ENCODE data around the gene SDK1.

The SDK1 gene

GRCh38 chr7:3897430-3898372 is 596.6 kb downstream of the SDK1 start:
- Histone ChIP-seq H3K27ac (ENCODE audit: low read depth, low read length) (no peak overlapping the region), H3K4me3 (ENCODE audit: low read depth in 1 of 5, low read length in 5 of 5) (no peak overlapping the region), H3K36me3 (ENCODE audit: control insufficient read depth in 5 of 5, insufficient read depth in 5 of 5, low read length in 5 of 5) (no peaks in the 10 kb centered on the region), H3K4me1 (ENCODE audit: control insufficient read depth in 5 of 5, insufficient read depth in 5 of 5, low read length in 5 of 5) (peaks cover 3 to 21% (median 7%) of the 10 kb centered on the region in 5 donors), H3K27me3 (ENCODE audit: control insufficient read depth in 5 of 5, insufficient read depth in 4 of 5, low read length in 5 of 5) (no peaks in the 10 kb centered on the region), H3K9ac (ENCODE audit: low read length in 5 of 5) (no peak overlapping the region), H3K9me3 (ENCODE audit: control insufficient read depth in 5 of 5, low read length in 5 of 5) (no peaks in the 10 kb centered on the region)

- no peaks in the 10 kb centered on the region for H3K27me3 ChIP-seq (ENCODE audit: control insufficient read depth in 5 of 5, insufficient read depth in 4 of 5, low read length in 5 of 5)
- no peak overlapping the region for H3K4me3 ChIP-seq (ENCODE audit: low read depth in 1 of 5, low read length in 5 of 5)
- H3K9me3 ChIP-seq (ENCODE audit: control insufficient read depth in 5 of 5, low read length in 5 of 5) = no peaks in the 10 kb centered on the region
- no peak overlapping the region for H3K9ac ChIP-seq (ENCODE audit: low read length in 5 of 5)
- peaks cover 3 to 18% (median 7%) of the 10 kb centered on the region in 5 donors for H3K4me1 ChIP-seq (ENCODE audit: control insufficient read depth in 5 of 5, insufficient read depth in 5 of 5, low read length in 5 of 5)
- H3K27ac ChIP-seq (ENCODE audit: low read depth, low read length) = no peak overlapping the region
- H3K36me3 ChIP-seq (ENCODE audit: control insufficient read depth in 5 of 5, insufficient read depth in 5 of 5, low read length in 5 of 5) = no peaks in the 10 kb centered on the region
These were observed 598.5 kb downstream of the SDK1 start for GRCh38 chr7:3899559-3899991.

- no peaks in the 10 kb centered on the region for H3K36me3 ChIP-seq (ENCODE audit: control insufficient read depth in 5 of 5, insufficient read depth in 5 of 5, low read length in 5 of 5)
- no peak overlapping the region for H3K27ac ChIP-seq (ENCODE audit: low read depth, low read length)
These were observed 607.1 kb downstream of the SDK1 start for GRCh38 chr7:3908153-3908552.

GRCh38 chr7:3909128-3909527 is 608.1 kb downstream of the SDK1 start:
- Histone ChIP-seq H3K9me3 (ENCODE audit: control insufficient read depth in 5 of 5, low read length in 5 of 5) (no peaks in the 10 kb centered on the region), H3K36me3 (ENCODE audit: control insufficient read depth in 5 of 5, insufficient read depth in 5 of 5, low read length in 5 of 5) (no peaks in the 10 kb centered on the region), H3K27ac (ENCODE audit: low read depth, low read length) (no peak overlapping the region), H3K4me1 (ENCODE audit: control insufficient read depth in 5 of 5, insufficient read depth in 5 of 5, low read length in 5 of 5) (peaks cover 0 to 18% (median 4%) of the 10 kb centered on the region in 5 donors), H3K27me3 (ENCODE audit: control insufficient read depth in 5 of 5, insufficient read depth in 4 of 5, low read length in 5 of 5) (peaks cover 0 to 2% (median 0%) of the 10 kb centered on the region in 5 donors), H3K4me3 (ENCODE audit: low read depth in 1 of 5, low read length in 5 of 5) (no peak overlapping the region), H3K9ac (ENCODE audit: low read length in 5 of 5) (no peak overlapping the region)

More at GRCh38 chr7:3908153-3908552, 607.1 kb downstream of the SDK1 start:
- H3K4me1 ChIP-seq (ENCODE audit: control insufficient read depth in 5 of 5, insufficient read depth in 5 of 5, low read length in 5 of 5) = peaks cover 0 to 13% (median 1%) of the 10 kb centered on the region in 5 donors
- no peaks in the 10 kb centered on the region for H3K9me3 ChIP-seq (ENCODE audit: control insufficient read depth in 5 of 5, low read length in 5 of 5)
- H3K9ac ChIP-seq (ENCODE audit: low read length in 5 of 5) = no peak overlapping the region
- peaks cover 0 to 2% (median 0%) of the 10 kb centered on the region in 5 donors for H3K27me3 ChIP-seq (ENCODE audit: control insufficient read depth in 5 of 5, insufficient read depth in 4 of 5, low read length in 5 of 5)
- H3K4me3 ChIP-seq (ENCODE audit: low read depth in 1 of 5, low read length in 5 of 5) = no peak overlapping the region

- Histone ChIP-seq H3K36me3 (ENCODE audit: control insufficient read depth in 5 of 5, insufficient read depth in 5 of 5, low read length in 5 of 5) (no peaks in the 10 kb centered on the region), H3K4me3 (ENCODE audit: low read depth in 1 of 5, low read length in 5 of 5) (no peak overlapping the region), H3K9me3 (ENCODE audit: control insufficient read depth in 5 of 5, low read length in 5 of 5) (no peaks in the 10 kb centered on the region), H3K4me1 (ENCODE audit: control insufficient read depth in 5 of 5, insufficient read depth in 5 of 5, low read length in 5 of 5) (peaks cover 0 to 23% (median 8%) of the 10 kb centered on the region in 5 donors), H3K27ac (ENCODE audit: low read depth, low read length) (no peak overlapping the region), H3K9ac (ENCODE audit: low read length in 5 of 5) (no peak overlapping the region), H3K27me3 (ENCODE audit: control insufficient read depth in 5 of 5, insufficient read depth in 4 of 5, low read length in 5 of 5) (peaks cover 0 to 2% (median 0%) of the 10 kb centered on the region in 5 donors)
These were observed 609.0 kb downstream of the SDK1 start for GRCh38 chr7:3910054-3910453.

- no peak overlapping the region for H3K27ac ChIP-seq (ENCODE audit: low read depth, low read length)
These were observed 610.6 kb downstream of the SDK1 start for GRCh38 chr7:3911685-3912084.

GRCh38 chr7:3912291-3912690 is 611.2 kb downstream of the SDK1 start:
- H3K4me3 ChIP-seq (ENCODE audit: low read depth in 1 of 5, low read length in 5 of 5) = no peak overlapping the region
- peaks cover 0 to 2% (median 0%) of the 10 kb centered on the region in 5 donors for H3K27me3 ChIP-seq (ENCODE audit: control insufficient read depth in 5 of 5, insufficient read depth in 4 of 5, low read length in 5 of 5)
- H3K9me3 ChIP-seq (ENCODE audit: control insufficient read depth in 5 of 5, low read length in 5 of 5) = no peaks in the 10 kb centered on the region
- no peaks in the 10 kb centered on the region for H3K36me3 ChIP-seq (ENCODE audit: control insufficient read depth in 5 of 5, insufficient read depth in 5 of 5, low read length in 5 of 5)
- peaks cover 2 to 23% (median 8%) of the 10 kb centered on the region in 5 donors for H3K4me1 ChIP-seq (ENCODE audit: control insufficient read depth in 5 of 5, insufficient read depth in 5 of 5, low read length in 5 of 5)
- no peak overlapping the region for H3K27ac ChIP-seq (ENCODE audit: low read depth, low read length)
- H3K9ac ChIP-seq (ENCODE audit: low read length in 5 of 5) = no peak overlapping the region

More at GRCh38 chr7:3911685-3912084, 610.6 kb downstream of the SDK1 start:
- Histone ChIP-seq H3K9me3 (ENCODE audit: control insufficient read depth in 5 of 5, low read length in 5 of 5) (no peaks in the 10 kb centered on the region), H3K27me3 (ENCODE audit: control insufficient read depth in 5 of 5, insufficient read depth in 4 of 5, low read length in 5 of 5) (peaks cover 0 to 2% (median 0%) of the 10 kb centered on the region in 5 donors), H3K4me1 (ENCODE audit: control insufficient read depth in 5 of 5, insufficient read depth in 5 of 5, low read length in 5 of 5) (peaks cover 2 to 23% (median 8%) of the 10 kb centered on the region in 5 donors), H3K36me3 (ENCODE audit: control insufficient read depth in 5 of 5, insufficient read depth in 5 of 5, low read length in 5 of 5) (no peaks in the 10 kb centered on the region), H3K4me3 (ENCODE audit: low read depth in 1 of 5, low read length in 5 of 5) (no peak overlapping the region), H3K9ac (ENCODE audit: low read length in 5 of 5) (no peak overlapping the region)

- Histone ChIP-seq H3K27me3 (ENCODE audit: control insufficient read depth in 5 of 5, insufficient read depth in 4 of 5, low read length in 5 of 5) (peaks cover 0 to under 1% (median 0%) of the 10 kb centered on the region in 5 donors), H3K36me3 (ENCODE audit: control insufficient read depth in 5 of 5, insufficient read depth in 5 of 5, low read length in 5 of 5) (no peaks in the 10 kb centered on the region), H3K9ac (ENCODE audit: low read length in 5 of 5) (no peak overlapping the region), H3K4me1 (ENCODE audit: control insufficient read depth in 5 of 5, insufficient read depth in 5 of 5, low read length in 5 of 5) (peaks cover 2 to 23% (median 8%) of the 10 kb centered on the region in 5 donors), H3K27ac (ENCODE audit: low read depth, low read length) (no peak overlapping the region), H3K9me3 (ENCODE audit: control insufficient read depth in 5 of 5, low read length in 5 of 5) (no peaks in the 10 kb centered on the region), H3K4me3 (ENCODE audit: low read depth in 1 of 5, low read length in 5 of 5) (no peak overlapping the region)
These were observed 613.2 kb downstream of the SDK1 start for GRCh38 chr7:3914051-3914775.

- no peaks in the 10 kb centered on the region for H3K36me3 ChIP-seq (ENCODE audit: control insufficient read depth in 5 of 5, insufficient read depth in 5 of 5, low read length in 5 of 5)
- H3K4me1 ChIP-seq (ENCODE audit: control insufficient read depth in 5 of 5, insufficient read depth in 5 of 5, low read length in 5 of 5) = peaks cover 2 to 23% (median 8%) of the 10 kb centered on the region in 5 donors
- H3K27me3 ChIP-seq (ENCODE audit: control insufficient read depth in 5 of 5, insufficient read depth in 4 of 5, low read length in 5 of 5) = no peaks in the 10 kb centered on the region
- H3K27ac ChIP-seq (ENCODE audit: low read depth, low read length) = no peak overlapping the region
- H3K9ac ChIP-seq (ENCODE audit: low read length in 5 of 5) = no peak overlapping the region
- no peaks in the 10 kb centered on the region for H3K9me3 ChIP-seq (ENCODE audit: control insufficient read depth in 5 of 5, low read length in 5 of 5)
- no peak overlapping the region for H3K4me3 ChIP-seq (ENCODE audit: low read depth in 1 of 5, low read length in 5 of 5)
These were observed 614.4 kb downstream of the SDK1 start for GRCh38 chr7:3915337-3915878.

Measured in subcutaneous abdominal adipose tissue (tissue), 5 donors.